ENCODE data around the gene KIF6.
"Not testable (repeated sequence)": the region's sequence is repeated elsewhere in the genome, so short reads cannot be mapped to it uniquely, and the experiment has no call there.

The KIF6 gene

DNA sequence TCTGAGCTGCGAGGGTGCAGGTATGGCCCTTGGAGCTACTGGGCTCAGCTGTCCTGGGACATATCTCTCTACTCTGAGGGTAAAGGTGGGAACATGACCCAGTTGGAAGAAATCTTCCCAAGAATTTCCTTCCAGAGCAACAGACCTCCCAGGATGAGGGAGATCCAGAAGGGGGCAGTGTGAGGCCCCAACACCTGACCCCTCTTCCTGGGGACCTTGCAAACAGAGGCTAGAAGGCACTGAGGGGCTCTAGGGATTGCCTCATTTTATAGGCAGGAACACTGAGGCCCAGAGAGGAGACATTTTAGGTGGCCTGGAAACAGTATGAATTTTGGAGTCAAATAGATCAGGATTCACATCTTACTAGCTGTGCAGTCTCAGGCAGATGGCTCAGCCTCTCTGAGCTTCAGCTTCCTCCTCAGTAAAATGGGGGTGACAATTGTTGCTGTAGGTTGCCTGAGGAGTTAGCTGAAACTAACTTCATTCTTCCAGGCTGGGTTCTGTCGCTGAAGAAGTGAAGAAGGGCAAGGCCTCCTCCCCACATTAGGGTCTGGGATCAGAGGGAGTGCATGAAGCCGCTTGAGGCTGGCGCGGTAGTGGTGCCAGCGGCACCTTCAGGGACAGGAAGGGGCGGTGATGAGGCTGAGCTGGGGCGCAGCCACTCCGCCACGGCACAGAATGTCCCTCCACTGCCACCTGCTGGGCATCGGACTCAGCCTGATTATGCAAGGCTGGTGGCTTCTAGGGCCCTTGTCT, 422.4 kb downstream of the KIF6 start:
- peak; percentile 90 for DNase-seq

- no peak for DNase-seq
Observed at GRCh38 chr6:39302011-39302410, 423.2 kb downstream of the KIF6 start.

GRCh38 chr6:39301606-39302005, 423.6 kb downstream of the KIF6 start:
- no peak for DNase-seq

DNA sequence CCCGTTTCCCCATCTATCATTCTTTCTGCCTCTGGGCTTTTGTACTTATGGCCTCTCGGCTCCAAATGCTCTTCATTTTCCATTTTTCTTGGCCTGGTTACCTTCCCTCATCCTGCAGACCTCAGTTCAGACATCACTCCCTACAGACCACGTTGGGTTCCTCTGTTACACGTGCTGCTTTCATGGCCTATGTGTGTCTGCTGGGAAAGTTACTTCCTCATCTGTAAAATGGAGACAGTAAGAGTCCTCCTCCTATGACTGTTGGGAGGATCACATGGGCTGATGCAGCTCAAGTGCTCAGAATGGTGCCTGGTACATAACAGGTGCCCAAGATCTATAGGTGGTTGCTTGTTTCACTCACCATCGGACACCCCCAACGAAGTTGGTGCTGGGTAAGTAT, 424.5 kb downstream of the KIF6 start:
- no peak for DNase-seq

DNA sequence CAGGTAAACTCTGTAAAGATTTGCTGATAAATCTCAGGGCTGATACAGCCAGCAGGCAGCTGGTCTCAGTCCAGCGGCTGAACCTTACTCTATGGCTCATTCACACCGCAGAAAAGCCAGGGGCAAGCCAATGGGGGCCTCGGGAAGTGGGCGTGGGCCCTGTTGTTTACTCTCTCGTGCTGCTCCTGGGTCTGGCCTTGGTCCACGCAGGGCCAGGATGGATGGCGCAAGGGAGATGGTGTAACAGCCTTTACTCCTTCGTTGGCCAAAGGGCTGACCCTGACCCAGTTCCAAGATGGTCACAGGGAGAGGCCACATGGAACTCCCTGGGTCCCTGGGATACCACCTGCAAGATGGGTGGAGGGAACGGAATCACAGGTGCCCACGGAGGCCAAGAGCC, 427.1 kb downstream of the KIF6 start:
- DNase-seq, result no peak

DNA sequence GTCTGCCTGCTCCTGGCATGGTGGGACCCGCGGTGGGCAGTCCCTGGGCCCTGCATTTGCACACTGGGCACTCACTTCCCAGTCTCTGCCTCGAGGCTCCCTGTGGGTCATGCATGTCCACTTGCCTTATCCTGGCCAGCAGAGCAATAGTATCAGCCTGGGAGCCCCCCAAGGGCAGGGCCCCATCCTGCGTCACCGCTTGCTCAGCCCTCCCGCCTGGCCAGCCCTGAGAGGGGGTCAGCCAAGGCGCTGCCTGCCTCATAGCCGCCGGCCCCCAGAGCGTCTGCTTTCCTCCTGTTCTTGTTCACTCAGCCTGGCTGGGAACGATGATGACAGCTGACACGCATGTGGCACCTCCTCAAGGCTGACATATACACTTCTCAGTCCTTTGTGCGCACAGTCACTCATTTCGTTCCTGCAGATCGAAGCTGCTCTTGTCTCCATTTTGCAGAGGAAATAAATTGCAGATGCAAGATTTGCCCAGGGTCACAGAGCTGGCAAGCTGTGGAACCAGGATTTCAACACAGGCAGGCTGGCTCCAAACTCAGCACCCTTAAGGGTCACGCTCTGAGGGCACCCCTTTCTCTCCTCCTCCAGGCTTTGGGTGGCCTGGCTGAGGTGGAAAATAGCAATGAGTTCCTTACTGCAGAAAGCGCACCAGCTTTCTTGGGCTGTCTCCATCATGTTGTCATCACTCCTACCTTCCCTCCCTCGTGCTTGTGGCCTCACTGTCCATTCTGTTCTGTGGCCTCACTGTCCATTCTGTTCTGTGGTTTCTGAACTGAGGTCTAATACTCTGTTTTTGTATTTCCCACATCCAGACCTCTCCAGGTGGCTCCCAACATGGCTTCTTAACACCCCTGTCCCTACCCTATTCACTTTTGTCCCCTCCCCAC, 428.2 kb downstream of the KIF6 start:
- DNase-seq, result no peak

GRCh38 chr6:39295611-39296011, 429.6 kb downstream of the KIF6 start:
- DNase-seq, result no peak

DNA sequence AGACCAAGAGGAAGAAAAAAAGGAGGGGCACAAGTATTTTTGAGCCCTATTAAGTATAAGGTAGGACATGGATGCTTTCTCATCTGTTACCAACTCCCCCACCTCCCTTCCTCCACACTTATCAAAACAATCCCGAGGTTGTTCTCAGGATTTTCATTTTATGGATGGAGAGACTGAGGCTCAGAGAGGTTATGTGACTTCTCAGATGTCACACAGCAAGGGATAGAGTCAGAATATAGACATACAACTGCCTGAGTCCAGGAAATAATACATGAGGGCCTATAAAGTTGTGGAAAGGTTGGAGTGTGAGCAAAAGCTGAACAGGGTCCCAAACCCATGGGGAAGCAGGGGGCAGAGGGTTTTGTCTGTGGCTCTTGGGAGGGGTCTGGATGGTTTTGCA, 430.3 kb downstream of the KIF6 start:
- DNase-seq, result no peak

GRCh38 chr6:39294133-39294532, 431.1 kb downstream of the KIF6 start:
- DNase-seq, result no peak

GRCh38 chr6:39292637-39293036, 432.6 kb downstream of the KIF6 start:
- no peak for DNase-seq

DNA sequence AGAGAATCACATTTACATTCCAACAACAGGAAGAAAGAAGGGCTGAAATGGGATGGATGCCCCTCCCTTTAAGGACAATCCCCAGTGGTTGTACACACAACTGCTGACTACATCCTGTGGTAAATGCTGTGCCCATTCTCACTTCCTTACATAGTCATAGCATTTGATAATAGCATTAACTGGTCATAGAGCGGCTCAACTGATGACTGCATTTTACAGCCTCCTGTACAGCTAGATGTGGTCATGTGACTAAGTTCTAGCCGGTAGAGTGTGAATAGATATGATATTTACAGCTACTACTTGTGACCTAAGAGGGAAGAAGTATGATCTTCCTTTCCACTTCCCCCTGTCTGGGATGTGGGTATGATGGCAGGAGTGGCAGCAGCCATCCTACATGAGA, 435.7 kb downstream of the KIF6 start:
- DNase-seq, result no peak

GRCh38 chr6:39287601-39288000, 437.6 kb downstream of the KIF6 start:
- no peak for DNase-seq

DNA sequence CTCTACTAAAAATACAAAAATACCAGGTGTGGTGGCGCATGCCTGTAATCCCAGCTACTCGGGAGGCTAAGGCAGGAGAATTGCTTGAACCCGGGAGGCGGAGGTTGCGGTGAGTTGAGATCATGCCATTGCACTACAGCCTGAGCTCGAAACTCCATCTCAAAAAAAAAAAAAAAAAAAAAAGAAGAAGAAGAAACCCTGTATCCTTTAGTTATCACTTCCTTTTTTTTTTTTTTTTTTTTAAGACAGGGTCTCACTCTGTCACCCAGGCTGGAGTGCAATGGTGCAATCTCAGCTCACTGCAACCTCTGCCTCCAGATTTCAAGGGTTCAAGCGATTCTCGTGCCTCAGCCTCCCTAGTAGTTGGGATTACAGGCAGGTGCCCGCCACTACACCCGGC, 438.6 kb downstream of the KIF6 start:
- not testable (repeated sequence) for DNase-seq

DNA sequence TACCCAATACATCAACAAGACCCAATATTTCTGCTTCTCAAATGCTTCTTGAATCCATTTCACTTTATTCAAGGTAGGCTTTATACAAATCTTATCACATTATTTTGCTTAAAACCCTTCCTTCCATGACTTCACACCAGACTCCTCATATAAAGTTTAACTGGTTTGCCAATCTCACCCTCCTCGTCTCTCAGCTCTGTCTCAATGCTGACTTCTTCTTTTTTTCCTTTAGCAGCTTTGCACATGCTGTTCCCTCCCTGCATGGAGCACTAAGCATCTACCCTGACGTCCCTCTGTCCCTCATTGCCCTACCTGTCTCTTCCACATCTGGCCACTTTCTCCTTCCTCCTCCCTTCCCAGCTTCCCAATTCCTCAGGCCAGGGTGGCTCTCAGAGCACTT, 442.4 kb downstream of the KIF6 start:
- no peak for DNase-seq

GRCh38 chr6:39281312-39281980, 443.8 kb downstream of the KIF6 start:
- DNase-seq, result no peak

DNA sequence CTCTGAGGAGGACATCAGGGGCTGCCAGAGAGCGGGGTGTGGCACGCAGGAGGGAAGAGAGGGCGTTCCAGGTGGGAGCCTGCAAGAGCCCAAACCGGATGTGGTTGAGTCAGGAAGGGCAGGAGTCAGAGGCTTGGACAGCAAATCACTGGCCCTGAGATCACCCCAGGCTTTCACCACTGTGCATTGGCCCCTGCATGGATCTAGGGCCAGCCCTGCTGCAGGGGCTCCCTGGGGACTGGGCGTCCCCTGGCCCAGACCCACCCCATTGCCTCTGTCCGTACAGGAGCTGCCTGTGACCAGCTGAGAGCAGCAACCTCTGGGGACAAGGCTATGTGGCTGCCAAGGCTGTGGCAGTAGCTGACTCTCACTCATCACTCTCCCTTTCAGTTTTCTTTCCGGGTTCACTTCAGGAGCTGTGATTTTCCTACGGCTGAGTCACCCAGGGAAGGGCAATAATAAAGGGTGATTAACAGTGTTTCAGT, 444.9 kb downstream of the KIF6 start:
- no peak for DNase-seq
